Panc1 (cell line): ENCODE results near the gene PTPN1. TPM values are rescaled to one million over a fixed set of nuclear protein-coding genes. Genes with fewer than 3 reads are reported as not detected.

Experiments used
- ATAC-seq: fragments of 200-7000 bp; cut with Tn5 transposase; 2 replicates; pipeline ENCODE4 v1.9.1; 2020; ENCODE audit warnings: mild to moderate bottlenecking, moderate library complexity
- BruUV-seq: library from RNA; stranded (reverse); fragments of 400-500 nt; replicated peaks from 2 replicates; lab custom pipeline; 2021; lab: Mats Ljungman, UMichigan
- CTCF ChIA-PET: fragments of 300-600 bp; sonication (Branson Sonifier 250); formaldehyde crosslinking; loops from one replicate; lab custom pipeline; 2022; ENCODE audit warnings: antibody characterized with exemption; lab: Charles Lee
- POLR2A ChIA-PET: fragments of 300-600 bp; sonication (Branson Sonifier 250); formaldehyde crosslinking; loops from one replicate; lab custom pipeline; 2022; ENCODE audit warnings: antibody characterized with exemption; lab: Charles Lee
- DNase-seq: peaks from one replicate; pipeline ENCODE4 v3.0.0-alpha.2; 2010; ENCODE audit warnings: low read depth, low spot score
- H3K27ac ChIP-seq: 2 replicates; pipeline ENCODE4 v1.5.1; 2011; ENCODE audit warnings: mild to moderate bottlenecking, low read length, inconsistent platforms
- H3K27me3 ChIP-seq: fragments of 200-500 bp; sonication (Bioruptor generic); 2 replicates; pipeline ENCODE4 v1.6.0; 2014; ENCODE audit warnings: low read length, inconsistent platforms; ENCODE audit not compliant: control insufficient read depth, insufficient read depth
- H3K36me3 ChIP-seq: fragments of 200-500 bp; sonication (Bioruptor generic); 2 replicates; pipeline ENCODE4 v1.5.1; 2014; ENCODE audit warnings: inconsistent platforms, mild to moderate bottlenecking, low read length, moderate library complexity; ENCODE audit not compliant: control insufficient read depth, insufficient read depth
- H3K4me1 ChIP-seq: 2 replicates; pipeline ENCODE4 v1.5.1; 2011; ENCODE audit warnings: inconsistent platforms, mild to moderate bottlenecking, low read length, moderate library complexity; ENCODE audit not compliant: control insufficient read depth, insufficient read depth
- H3K4me3 ChIP-seq, 2 experiments: 2 replicates each; pipeline ENCODE4 v1.5.1; 2011 to 2012; ENCODE audit warnings: low read depth in 2 of 2, low read length in 2 of 2, mild to moderate bottlenecking in 2 of 2, inconsistent platforms in 1 of 2, moderate library complexity in 1 of 2
- H3K9me3 ChIP-seq: fragments of 200-500 bp; sonication (Bioruptor generic); 2 replicates; pipeline ENCODE4 v1.5.1; 2014; ENCODE audit warnings: low read depth, mild to moderate bottlenecking, inconsistent platforms, low read length, moderate library complexity; ENCODE audit not compliant: control insufficient read depth, insufficient read depth
- POLR2AphosphoS5 ChIP-seq: IDR thresholded peaks from 2 replicates; pipeline ENCODE4 v1.6.1; 2012; ENCODE audit warnings: mild to moderate bottlenecking, low read depth, low read length, moderate library complexity
- SIN3A ChIP-seq: IDR thresholded peaks from 2 replicates; pipeline ENCODE4 v1.6.1; 2012; ENCODE audit warnings: low read depth, mild to moderate bottlenecking, low read length, moderate library complexity, borderline replicate concordance; ENCODE audit not compliant: insufficient read depth
- TCF7L2 ChIP-seq: IDR thresholded peaks from 2 replicates; pipeline ENCODE4 v1.6.1; 2011; ENCODE audit warnings: mild to moderate bottlenecking, low read depth, low read length, inconsistent platforms
- in situ Hi-C: cut with HindIII; loops from 2 replicates; pipeline ENCODE4 v1.10.0; 2016; ENCODE audit warnings: low sequenced_read_pairs, low pct_unique_long_range_greater_than_20kb
- intact Hi-C: fragments of 100-400 bp; cut with micrococcal nuclease; formaldehyde crosslinking; loops from one replicate; pipeline ENCODE4 v1.10.0; 2022; ENCODE audit not compliant: unreplicated experiment
- total RNA-seq: library from RNA; stranded (reverse); gene quantifications from one replicate; pipeline ENCODE4 v1.2.1, GENCODE V29; 2021; ENCODE audit not compliant: unreplicated experiment
- TF ChIP-seq, protein P1 (sequence below), 2 experiments: IDR thresholded peaks; 2 replicates each; pipeline ENCODE4 v1.6.1; 2011 to 2012; ENCODE audit warnings: low read depth in 2 of 2, control low read depth in 1 of 2, low read length in 1 of 2, mild to moderate bottlenecking in 1 of 2, moderate library complexity in 1 of 2; ENCODE audit not compliant: insufficient read depth in 1 of 2
- TF ChIP-seq, protein P2 (sequence below): fragments of 450-650 bp; IDR thresholded peaks from 2 replicates; pipeline ENCODE4 v1.5.1; 2017; ENCODE audit warnings: mild to moderate bottlenecking

The PTPN1 gene
- total RNA-seq, 1 experiment from 2014 or later, result 42.2 TPM

DNA sequence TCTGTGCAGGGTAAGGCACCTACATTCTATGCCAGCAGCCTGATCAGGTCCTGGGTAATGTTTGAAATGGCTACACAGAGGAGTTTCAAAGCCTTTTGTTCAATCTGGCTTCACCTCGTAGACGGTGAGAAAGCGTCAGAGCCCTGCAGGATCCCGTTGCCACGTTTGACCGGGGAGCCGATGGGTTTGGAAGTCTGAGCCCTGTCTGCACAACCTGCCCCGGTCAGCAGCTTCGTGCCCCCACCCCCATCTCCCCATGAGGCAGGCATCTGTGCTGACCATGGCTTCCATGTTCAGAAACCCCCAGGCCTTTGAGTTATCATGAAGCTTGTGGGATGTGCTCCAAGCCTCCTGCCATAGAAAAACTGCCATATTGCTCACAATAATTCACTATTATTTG lies 63.9 kb downstream of the PTPN1 start:
- intact Hi-C loops, result loop anchor here (5.0 to 10.0 kb wide), 2 partner anchors 59 to 92 kb away; partner anchors contain the start of gene PTPN1
- no peak for TF ChIP-seq POLR2AphosphoS5
- TF ChIP-seq, protein P1, sequence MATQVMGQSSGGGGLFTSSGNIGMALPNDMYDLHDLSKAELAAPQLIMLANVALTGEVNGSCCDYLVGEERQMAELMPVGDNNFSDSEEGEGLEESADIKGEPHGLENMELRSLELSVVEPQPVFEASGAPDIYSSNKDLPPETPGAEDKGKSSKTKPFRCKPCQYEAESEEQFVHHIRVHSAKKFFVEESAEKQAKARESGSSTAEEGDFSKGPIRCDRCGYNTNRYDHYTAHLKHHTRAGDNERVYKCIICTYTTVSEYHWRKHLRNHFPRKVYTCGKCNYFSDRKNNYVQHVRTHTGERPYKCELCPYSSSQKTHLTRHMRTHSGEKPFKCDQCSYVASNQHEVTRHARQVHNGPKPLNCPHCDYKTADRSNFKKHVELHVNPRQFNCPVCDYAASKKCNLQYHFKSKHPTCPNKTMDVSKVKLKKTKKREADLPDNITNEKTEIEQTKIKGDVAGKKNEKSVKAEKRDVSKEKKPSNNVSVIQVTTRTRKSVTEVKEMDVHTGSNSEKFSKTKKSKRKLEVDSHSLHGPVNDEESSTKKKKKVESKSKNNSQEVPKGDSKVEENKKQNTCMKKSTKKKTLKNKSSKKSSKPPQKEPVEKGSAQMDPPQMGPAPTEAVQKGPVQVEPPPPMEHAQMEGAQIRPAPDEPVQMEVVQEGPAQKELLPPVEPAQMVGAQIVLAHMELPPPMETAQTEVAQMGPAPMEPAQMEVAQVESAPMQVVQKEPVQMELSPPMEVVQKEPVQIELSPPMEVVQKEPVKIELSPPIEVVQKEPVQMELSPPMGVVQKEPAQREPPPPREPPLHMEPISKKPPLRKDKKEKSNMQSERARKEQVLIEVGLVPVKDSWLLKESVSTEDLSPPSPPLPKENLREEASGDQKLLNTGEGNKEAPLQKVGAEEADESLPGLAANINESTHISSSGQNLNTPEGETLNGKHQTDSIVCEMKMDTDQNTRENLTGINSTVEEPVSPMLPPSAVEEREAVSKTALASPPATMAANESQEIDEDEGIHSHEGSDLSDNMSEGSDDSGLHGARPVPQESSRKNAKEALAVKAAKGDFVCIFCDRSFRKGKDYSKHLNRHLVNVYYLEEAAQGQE (IDR thresholded peaks at IDR 0.05; ENCODE audit: insufficient read depth in 1 of 2, low read depth in 2 of 2, low read length in 1 of 2), result no peak
- no peak for TF ChIP-seq SIN3A
- TF ChIP-seq TCF7L2, result no peak
- TF ChIP-seq, protein P2, sequence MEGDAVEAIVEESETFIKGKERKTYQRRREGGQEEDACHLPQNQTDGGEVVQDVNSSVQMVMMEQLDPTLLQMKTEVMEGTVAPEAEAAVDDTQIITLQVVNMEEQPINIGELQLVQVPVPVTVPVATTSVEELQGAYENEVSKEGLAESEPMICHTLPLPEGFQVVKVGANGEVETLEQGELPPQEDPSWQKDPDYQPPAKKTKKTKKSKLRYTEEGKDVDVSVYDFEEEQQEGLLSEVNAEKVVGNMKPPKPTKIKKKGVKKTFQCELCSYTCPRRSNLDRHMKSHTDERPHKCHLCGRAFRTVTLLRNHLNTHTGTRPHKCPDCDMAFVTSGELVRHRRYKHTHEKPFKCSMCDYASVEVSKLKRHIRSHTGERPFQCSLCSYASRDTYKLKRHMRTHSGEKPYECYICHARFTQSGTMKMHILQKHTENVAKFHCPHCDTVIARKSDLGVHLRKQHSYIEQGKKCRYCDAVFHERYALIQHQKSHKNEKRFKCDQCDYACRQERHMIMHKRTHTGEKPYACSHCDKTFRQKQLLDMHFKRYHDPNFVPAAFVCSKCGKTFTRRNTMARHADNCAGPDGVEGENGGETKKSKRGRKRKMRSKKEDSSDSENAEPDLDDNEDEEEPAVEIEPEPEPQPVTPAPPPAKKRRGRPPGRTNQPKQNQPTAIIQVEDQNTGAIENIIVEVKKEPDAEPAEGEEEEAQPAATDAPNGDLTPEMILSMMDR, result no peak
- no peak overlapping the region for H3K27ac ChIP-seq
- H3K4me1 ChIP-seq, result peaks cover 33% of the 10 kb centered on the region
- no peaks in the 10 kb centered on the region for H3K27me3 ChIP-seq
- H3K9me3 ChIP-seq, result no peaks in the 10 kb centered on the region
- no TSS peak for BruUV-seq
- DNase-seq (no peak), ATAC-seq (no peak)
- H3K4me3 ChIP-seq, result no peak overlapping the region
- ChIA-PET POLR2A (no interaction called here), CTCF (interaction anchor here (0.6 kb wide), 1 partner anchor 51 kb away, joined by 3 read pairs; no protein-coding TSS in a partner anchor)
- H3K36me3 ChIP-seq, result peaks cover 3% of the 10 kb centered on the region; the same call in 1 of the 2 replicates
- in situ Hi-C loops, result no loop called here

DNA sequence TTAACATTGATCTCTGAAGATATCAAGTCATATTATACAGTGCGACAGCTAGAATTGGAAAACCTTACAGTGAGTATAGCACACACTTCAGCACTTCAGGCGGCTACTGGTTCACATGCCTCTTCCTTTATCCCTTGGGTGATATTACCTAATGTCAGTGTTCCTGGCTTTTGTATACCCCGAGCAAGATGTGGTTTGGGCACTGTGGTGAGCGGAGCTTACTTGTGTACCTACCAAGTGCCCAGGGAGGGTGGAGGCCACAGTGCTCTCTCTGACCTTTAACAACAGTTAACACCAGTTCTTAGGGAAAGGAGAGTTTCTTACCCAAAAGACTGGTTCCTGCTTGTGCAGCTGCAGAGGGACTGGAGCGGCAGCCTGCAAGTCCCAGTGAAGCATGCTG lies 64.4 kb downstream of the PTPN1 start:
- no peak for TF ChIP-seq TCF7L2
- TF ChIP-seq, protein P2, result no peak
- TF ChIP-seq, protein P1 (IDR thresholded peaks at IDR 0.05; ENCODE audit: insufficient read depth in 1 of 2, low read depth in 2 of 2, low read length in 1 of 2), result no peak
- TF ChIP-seq POLR2AphosphoS5, result no peak
- no peak for TF ChIP-seq SIN3A
- H3K27me3 ChIP-seq, result no peaks in the 10 kb centered on the region
- intact Hi-C loops (loop anchor here (5.0 to 10.0 kb wide), 2 partner anchors 60 to 92 kb away; partner anchors contain the start of gene PTPN1), in situ Hi-C loops (no loop called here)
- CTCF ChIA-PET, result interaction anchor here (0.6 to 1.3 kb wide), 2 partner anchors 52 to 387 kb away, joined by 3 read pairs; no protein-coding TSS in a partner anchor
- H3K4me1 ChIP-seq, result peaks cover 33% of the 10 kb centered on the region
- no TSS peak for BruUV-seq
- ATAC-seq, result no peak
- H3K36me3 ChIP-seq, result peaks cover 7% of the 10 kb centered on the region
- no peak overlapping the region for H3K4me3 ChIP-seq
- POLR2A ChIA-PET, result no interaction called here
- H3K27ac ChIP-seq, result 0 out of 2 replicates have a peak overlapping the region, but pooled peaks have one; percentile 4
- no peak for DNase-seq
- H3K9me3 ChIP-seq, result no peaks in the 10 kb centered on the region
